Activated CD8-positive, alpha-beta T cell treated with anti-CD3 and anti-CD28 coated beads for 36 hours (primary cell): Measurements from ENCODE around the gene UNC5A. TPM values are rescaled to one million over a fixed set of nuclear protein-coding genes. Genes with fewer than 3 reads are reported as not detected.
A peak's percentile ranks its signal among the peaks of the same experiment; 100 is the strongest.

ENCODE experiments used
- ATAC-seq: fragments of 200-7000 bp; cut with Tn5 transposase; one replicate; pipeline ENCODE4 v1.10.0; 2021; ENCODE audit warnings: mild to moderate bottlenecking, moderate library complexity
- CTCF ChIA-PET: fragments of 350-600 bp; sonication (Branson Sonifier 250); formaldehyde crosslinking; loops from one replicate; lab custom pipeline; 2021; ENCODE audit warnings: antibody characterized with exemption; lab: Charles Lee
- POLR2A ChIA-PET: fragments of 350-600 bp; sonication (Branson Sonifier 250); formaldehyde crosslinking; loops from one replicate; lab custom pipeline; 2021; ENCODE audit warnings: antibody characterized with exemption; lab: Charles Lee
- DNase-seq: peaks from one replicate; pipeline ENCODE4 v3.0.0-alpha.2; 2020
- H3K27ac Mint-ChIP-seq: one replicate; pipeline ENCODE4 v1.8.0; 2021; ENCODE audit warnings: mild to moderate bottlenecking, mixed read lengths
- H3K27me3 Mint-ChIP-seq: one replicate; pipeline ENCODE4 v1.8.0; 2021; ENCODE audit warnings: mixed read lengths
- H3K36me3 Mint-ChIP-seq: one replicate; pipeline ENCODE4 v1.8.0; 2021; ENCODE audit warnings: low read depth, mixed read lengths
- H3K4me1 Mint-ChIP-seq: one replicate; pipeline ENCODE4 v1.8.0; 2021; ENCODE audit warnings: low read depth, mixed read lengths
- H3K4me3 Mint-ChIP-seq: one replicate; pipeline ENCODE4 v1.8.0; 2021; ENCODE audit warnings: mild to moderate bottlenecking, moderate library complexity, mixed read lengths
- H3K9me3 Mint-ChIP-seq: one replicate; pipeline ENCODE4 v1.8.0; 2021; ENCODE audit warnings: mixed read lengths
- CTCF ChIP-seq: fragments of 200-600 bp; IDR thresholded peaks from one replicate; pipeline ENCODE4 v1.8.0; 2022; ENCODE audit warnings: antibody characterized with exemption, mild to moderate bottlenecking
- intact Hi-C: fragments of 100-400 bp; cut with micrococcal nuclease; formaldehyde crosslinking; loops from one replicate; pipeline ENCODE4 v1.10.0; 2022
- total RNA-seq, 2 experiments: library from RNA; stranded (reverse); gene quantifications; one replicate each; pipeline ENCODE4 v1.2.3, GENCODE V29; 2021

Gene UNC5A
- total RNA-seq, 2 experiments from 2014 or later = not detected

GRCh38 chr5:176806137-176806536 lies 4.2 kb upstream of the UNC5A start:
- Mint-ChIP-seq H3K4me1 (peaks cover 6% of the 10 kb centered on the region), H3K27ac (no peak overlapping the region), H3K4me3 (no peak overlapping the region), H3K27me3 (peaks cover 49% of the 10 kb centered on the region), H3K9me3 (no peaks in the 10 kb centered on the region), H3K36me3 (no peaks in the 10 kb centered on the region)
- no peak for ATAC-seq
- intact Hi-C loops = no loop called here
- POLR2A ChIA-PET = interaction anchor here (0.6 kb wide), 2 partner anchors 198 to 589 kb away, joined by 4 to 5 read pairs; no protein-coding TSS in a partner anchor
- CTCF ChIA-PET = no interaction called here
- DNase-seq = no peak
- TF ChIP-seq CTCF = no peak

- Mint-ChIP-seq H3K27ac (no peak overlapping the region), H3K4me1 (peaks cover 7% of the 10 kb centered on the region), H3K27me3 (peaks cover 59% of the 10 kb centered on the region), H3K4me3 (peak overlapping the region; percentile 1), H3K36me3 (no peaks in the 10 kb centered on the region), H3K9me3 (no peaks in the 10 kb centered on the region)
- POLR2A ChIA-PET = interaction anchor here (1.2 kb wide), 1 partner anchor 147 kb away, joined by 3 read pairs; no protein-coding TSS in a partner anchor
- ATAC-seq = peak; percentile 4
- TF ChIP-seq CTCF = no peak
- CTCF ChIA-PET = interaction anchor here (1.4 kb wide), 1 partner anchor 149 kb away, joined by 4 read pairs; no protein-coding TSS in a partner anchor
- intact Hi-C loops = no loop called here
- no peak for DNase-seq
These were observed 747 bp upstream of the UNC5A start for GRCh38 chr5:176809544-176810080.

GRCh38 chr5:176810687-176811501 lies 535 bp downstream of the UNC5A start:
- TF ChIP-seq CTCF = no peak
- peaks cover 7% of the 10 kb centered on the region for H3K4me1 Mint-ChIP-seq
- intact Hi-C loops = no loop called here
- POLR2A ChIA-PET = no interaction called here
- no peak overlapping the region for H3K27ac Mint-ChIP-seq
- H3K36me3 Mint-ChIP-seq = no peaks in the 10 kb centered on the region
- H3K27me3 Mint-ChIP-seq = peaks cover 66% of the 10 kb centered on the region
- ATAC-seq (peak; percentile 21), DNase-seq (peak; percentile 26)
- peak overlapping the region; percentile 57 for H3K4me3 Mint-ChIP-seq
- H3K9me3 Mint-ChIP-seq = no peaks in the 10 kb centered on the region
- CTCF ChIA-PET = interaction anchor here (1.0 to 1.4 kb wide), 2 partner anchors 150 to 152 kb away, joined by 3 to 6 read pairs; no protein-coding TSS in a partner anchor

- peaks cover 62% of the 10 kb centered on the region for H3K27me3 Mint-ChIP-seq
- DNase-seq (peak; percentile 41), ATAC-seq (no peak)
- intact Hi-C loops = no loop called here
- peak; percentile 56 for TF ChIP-seq CTCF
- CTCF ChIA-PET = interaction anchor here (0.7 to 5.3 kb wide), 5 partner anchors 24 to 154 kb away, joined by 3 to 33 read pairs (median 3); no protein-coding TSS in a partner anchor
- POLR2A ChIA-PET = interaction anchor here (1.1 kb wide), 1 partner anchor 8 kb away, joined by 3 read pairs; no protein-coding TSS in a partner anchor
- H3K9me3 Mint-ChIP-seq = no peaks in the 10 kb centered on the region
- no peaks in the 10 kb centered on the region for H3K36me3 Mint-ChIP-seq
- H3K4me1 Mint-ChIP-seq = peaks cover 11% of the 10 kb centered on the region
- no peak overlapping the region for H3K4me3 Mint-ChIP-seq
- no peak overlapping the region for H3K27ac Mint-ChIP-seq
These were observed 2.2 kb downstream of the UNC5A start for GRCh38 chr5:176812269-176813259.
